ENCODE results near the gene TSEN54. TPM values are rescaled to one million over a fixed set of nuclear protein-coding genes. Genes with fewer than 3 reads are reported as not detected.

TSEN54 gene
- total RNA-seq, 1 donor from 2014 or later, result 21.0 TPM

DNA sequence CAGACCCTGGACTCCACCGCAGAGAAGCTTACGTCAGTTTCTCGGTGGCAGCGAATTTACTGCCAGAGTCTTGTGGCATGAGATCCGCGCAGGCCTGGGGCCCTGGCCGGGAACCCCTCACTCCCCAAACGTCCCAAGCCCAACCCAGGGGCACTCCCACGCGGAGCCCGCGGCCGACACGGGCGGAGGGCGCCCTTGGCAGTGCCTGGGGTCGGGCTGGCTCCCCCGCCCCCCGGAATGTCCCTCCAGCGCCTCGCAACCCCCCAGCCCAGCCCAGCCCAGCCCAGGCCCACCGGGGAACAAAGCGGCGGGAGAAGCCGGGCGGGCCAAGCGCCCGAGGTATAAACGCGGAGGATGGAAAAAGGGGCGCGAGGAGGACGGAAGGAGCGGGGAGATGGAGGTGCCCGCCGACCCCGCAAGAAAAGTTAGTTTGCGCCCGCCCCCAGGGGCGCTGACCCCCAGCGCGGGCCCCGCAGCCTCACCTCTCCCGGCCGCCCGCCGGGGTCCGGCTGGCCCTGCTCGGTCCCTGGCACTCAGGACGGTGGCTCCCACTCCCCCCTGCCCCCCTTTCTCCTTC, 1.3 kb upstream of the TSEN54 start:
- CTCF ChIA-PET, result no interaction called here
- Mint-ChIP-seq H3K4me1 (peaks cover 22% of the 10 kb centered on the region), H3K4me3 (peak overlapping the region; percentile 82), H3K27ac (no peak overlapping the region), H3K9me3 (no peaks in the 10 kb centered on the region), H3K36me3 (ENCODE audit: low read depth) (peaks cover 10% of the 10 kb centered on the region), H3K27me3 (no peaks in the 10 kb centered on the region)
- TF ChIP-seq, protein P1, sequence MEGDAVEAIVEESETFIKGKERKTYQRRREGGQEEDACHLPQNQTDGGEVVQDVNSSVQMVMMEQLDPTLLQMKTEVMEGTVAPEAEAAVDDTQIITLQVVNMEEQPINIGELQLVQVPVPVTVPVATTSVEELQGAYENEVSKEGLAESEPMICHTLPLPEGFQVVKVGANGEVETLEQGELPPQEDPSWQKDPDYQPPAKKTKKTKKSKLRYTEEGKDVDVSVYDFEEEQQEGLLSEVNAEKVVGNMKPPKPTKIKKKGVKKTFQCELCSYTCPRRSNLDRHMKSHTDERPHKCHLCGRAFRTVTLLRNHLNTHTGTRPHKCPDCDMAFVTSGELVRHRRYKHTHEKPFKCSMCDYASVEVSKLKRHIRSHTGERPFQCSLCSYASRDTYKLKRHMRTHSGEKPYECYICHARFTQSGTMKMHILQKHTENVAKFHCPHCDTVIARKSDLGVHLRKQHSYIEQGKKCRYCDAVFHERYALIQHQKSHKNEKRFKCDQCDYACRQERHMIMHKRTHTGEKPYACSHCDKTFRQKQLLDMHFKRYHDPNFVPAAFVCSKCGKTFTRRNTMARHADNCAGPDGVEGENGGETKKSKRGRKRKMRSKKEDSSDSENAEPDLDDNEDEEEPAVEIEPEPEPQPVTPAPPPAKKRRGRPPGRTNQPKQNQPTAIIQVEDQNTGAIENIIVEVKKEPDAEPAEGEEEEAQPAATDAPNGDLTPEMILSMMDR (IDR thresholded peaks at IDR 0.05), result no peak
- intact Hi-C loops (cut with micrococcal nuclease), result loop anchor here (1.0 to 5.0 kb wide), 3 partner anchors 11 to 243 kb away; partner anchors contain the start of gene MIF4GD
- POLR2A ChIA-PET, result no interaction called here
- ATAC-seq (ENCODE audit: low read depth), result no peak
- no peak for DNase-seq

DNA sequence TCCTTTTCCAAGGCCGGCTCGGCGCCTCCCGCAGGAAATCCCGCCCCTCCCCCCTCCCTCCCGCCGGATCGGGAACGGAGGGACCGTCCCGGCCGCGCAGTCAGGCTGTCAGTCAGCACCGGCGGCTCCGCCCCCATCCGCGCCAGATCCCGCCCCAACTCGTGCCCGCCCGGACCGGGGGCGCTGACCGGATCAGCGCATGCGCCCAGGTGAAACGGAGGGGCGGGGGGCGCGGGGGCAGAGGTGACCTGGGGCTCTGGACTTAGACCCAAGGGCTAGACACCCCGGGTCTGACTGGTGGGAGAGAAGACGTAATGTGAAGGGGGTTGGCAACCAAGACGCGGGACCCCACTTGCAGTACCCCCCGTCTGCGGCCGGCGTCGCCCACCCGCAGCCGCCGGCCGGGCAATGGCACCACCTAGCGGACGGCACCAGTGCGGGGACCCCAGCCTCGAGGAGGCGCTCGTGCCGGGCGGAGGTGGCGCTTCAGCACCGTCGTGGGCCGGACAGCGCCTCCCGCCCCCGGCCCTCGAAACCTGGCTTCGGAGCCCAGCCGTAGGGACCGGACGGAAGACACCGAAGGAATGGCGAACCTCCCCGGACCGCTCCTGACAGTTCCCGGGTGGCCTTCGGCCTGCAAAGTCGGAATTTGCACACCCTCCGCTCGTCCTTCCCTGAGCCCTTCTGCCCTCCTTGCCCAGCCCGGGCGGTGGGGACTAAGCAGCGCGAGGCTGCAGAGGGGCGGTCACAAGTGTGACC, 653 bp upstream of the TSEN54 start, which contains the start of gene CASKIN2:
Gene CASKIN2 (minus strand): TSS at position 42 of the 759 bp plus-strand sequence. CDS start 1,733 bp downstream, outside the sequence.
- ChIA-PET POLR2A (interaction anchor here (0.7 to 1.9 kb wide), 13 partner anchors 9 to 340 kb away, joined by 3 to 38 read pairs (median 5); partner anchors contain the start of genes GGA3, LLGL2, MRPS7 and SLC25A19), CTCF (interaction anchor here (0.6 to 1.4 kb wide), 7 partner anchors 10 to 246 kb away, joined by 3 to 16 read pairs (median 4); partner anchors contain the start of gene LLGL2)
- TF ChIP-seq, protein P1 (IDR thresholded peaks at IDR 0.05), result peak; percentile 43
- H3K9me3 Mint-ChIP-seq, result no peaks in the 10 kb centered on the region
- DNase-seq (peak; percentile 80), ATAC-seq (ENCODE audit: low read depth) (peak; percentile 68)
- H3K27me3 Mint-ChIP-seq, result no peaks in the 10 kb centered on the region
- intact Hi-C loops (cut with micrococcal nuclease), result loop anchor here (1.0 to 5.0 kb wide), 10 partner anchors 10 to 243 kb away; partner anchors contain the start of genes GRB2, LLGL2, MIF4GD and SLC25A19
- peaks cover 10% of the 10 kb centered on the region for H3K36me3 Mint-ChIP-seq (ENCODE audit: low read depth)
- H3K4me3 Mint-ChIP-seq, result peak within 1 kb of the TSS; percentile 82
- H3K4me1 Mint-ChIP-seq, result peaks cover 22% of the 10 kb centered on the region
- no peak within 1 kb of the TSS for H3K27ac Mint-ChIP-seq

DNA sequence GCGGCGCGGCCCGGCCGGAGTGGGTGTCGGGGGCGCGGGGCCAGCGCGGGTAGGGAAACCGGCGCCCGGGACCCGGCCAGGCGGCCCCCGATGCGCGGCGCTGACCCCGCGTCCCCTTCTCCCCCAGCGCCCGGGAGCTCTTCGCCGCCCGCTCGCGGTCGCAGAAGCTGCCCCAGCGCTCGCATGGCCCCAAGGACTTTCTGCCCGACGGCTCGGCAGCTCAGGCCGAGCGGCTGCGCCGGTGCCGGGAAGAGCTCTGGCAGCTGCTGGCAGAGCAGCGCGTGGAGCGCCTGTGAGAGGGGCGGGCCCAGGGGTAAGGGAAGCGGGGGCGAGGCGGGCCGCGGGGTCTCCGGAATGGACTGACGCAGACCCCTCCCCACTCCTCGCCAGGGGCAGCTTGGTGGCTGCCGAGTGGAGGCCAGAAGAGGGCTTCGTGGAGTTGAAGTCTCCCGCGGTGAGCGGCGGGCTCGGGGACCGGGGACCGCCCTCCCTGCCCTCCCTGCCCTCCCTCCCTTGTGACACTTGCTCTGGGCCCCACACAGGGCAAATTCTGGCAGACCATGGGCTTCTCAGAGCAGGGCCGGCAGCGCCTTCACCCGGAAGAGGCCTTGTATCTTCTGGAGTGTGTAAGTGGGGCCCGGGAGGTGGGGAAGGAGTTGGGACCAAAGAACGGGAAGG, 430 bp downstream of the TSEN54 start:
- Mint-ChIP-seq H3K9me3 (no peaks in the 10 kb centered on the region), H3K27ac (no peak overlapping the region), H3K36me3 (ENCODE audit: low read depth) (peaks cover 12% of the 10 kb centered on the region), H3K4me1 (peaks cover 22% of the 10 kb centered on the region), H3K27me3 (no peaks in the 10 kb centered on the region), H3K4me3 (peak overlapping the region; percentile 76)
- DNase-seq, result no peak
- ChIA-PET CTCF (interaction anchor here (0.6 to 1.8 kb wide), 12 partner anchors 9 to 247 kb away, joined by 3 to 16 read pairs (median 4); partner anchors contain the start of genes LLGL2, MIF4GD, SLC25A19 and SMIM5), POLR2A (interaction anchor here (0.6 to 1.9 kb wide), 20 partner anchors 8 to 965 kb away, joined by 3 to 38 read pairs (median 4); partner anchors contain the start of genes GGA3, LLGL2, MIF4GD and MRPS7)
- TF ChIP-seq, protein P1 (IDR thresholded peaks at IDR 0.05), result no peak
- intact Hi-C loops (cut with micrococcal nuclease), result loop anchor here (1.0 to 5.0 kb wide), 9 partner anchors 9 to 244 kb away; partner anchors contain the start of genes GRB2, LLGL2, MIF4GD and SLC25A19
- ATAC-seq (ENCODE audit: low read depth), result peak; percentile 11

DNA sequence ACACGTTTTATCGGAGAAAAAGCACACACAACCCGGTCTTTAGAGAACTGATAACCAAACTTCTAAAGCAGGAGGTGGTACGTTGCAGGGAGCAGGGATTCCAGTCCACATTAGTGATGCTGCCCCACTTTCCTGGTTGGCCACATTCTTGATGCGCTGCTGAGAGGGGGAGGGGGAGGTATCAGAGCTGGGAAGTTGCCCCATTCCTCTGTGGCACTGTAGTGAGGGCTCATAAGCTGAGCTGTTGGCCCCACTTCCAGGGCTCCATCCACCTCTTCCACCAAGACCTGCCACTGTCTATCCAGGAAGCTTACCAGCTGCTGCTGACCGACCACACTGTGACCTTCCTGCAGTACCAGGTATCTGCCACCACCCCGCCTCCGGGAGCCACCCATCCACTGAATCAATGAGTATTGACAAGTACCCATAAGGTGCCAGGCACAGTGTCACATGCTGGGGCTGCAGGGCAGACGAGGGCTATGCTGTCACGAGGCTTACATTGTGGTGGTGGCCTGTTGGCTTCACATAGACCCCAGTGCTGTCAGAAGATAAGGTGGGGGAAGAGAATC, 1.1 kb downstream of the TSEN54 start:
- H3K36me3 Mint-ChIP-seq (ENCODE audit: low read depth), result peaks cover 14% of the 10 kb centered on the region
- H3K27me3 Mint-ChIP-seq, result no peaks in the 10 kb centered on the region
- H3K4me3 Mint-ChIP-seq, result peak overlapping the region; percentile 76
- H3K27ac Mint-ChIP-seq, result peak overlapping the region; percentile 11
- POLR2A ChIA-PET, result interaction anchor here (0.9 to 1.9 kb wide), 8 partner anchors 8 to 338 kb away, joined by 3 to 38 read pairs (median 5); partner anchors contain the start of genes LLGL2, TMEM94 and WBP2
- DNase-seq, result no peak
- H3K9me3 Mint-ChIP-seq, result no peaks in the 10 kb centered on the region
- intact Hi-C loops (cut with micrococcal nuclease), result loop anchor here (2.0 to 5.0 kb wide), 4 partner anchors 61 to 245 kb away; partner anchors contain the start of genes GRB2, MIF4GD and TMEM94
- ATAC-seq (ENCODE audit: low read depth), result no peak
- peaks cover 22% of the 10 kb centered on the region for H3K4me1 Mint-ChIP-seq
- TF ChIP-seq, protein P1 (IDR thresholded peaks at IDR 0.05), result no peak
- CTCF ChIA-PET, result interaction anchor here (1.1 to 1.8 kb wide), 2 partner anchors 116 to 246 kb away, joined by 3 to 9 read pairs; partner anchors contain the start of genes MIF4GD and SMIM5
